Endothelial cell of umbilical vein (primary cell): ENCODE data around the gene ELOB. TPM values are rescaled to one million over a fixed set of nuclear protein-coding genes. Genes with fewer than 3 reads are reported as not detected.

Experiments used
- BruUV-seq: library from RNA; stranded (reverse); fragments of 400-500 nt; replicated peaks from 2 replicates; lab custom pipeline; 2021; lab: Mats Ljungman, UMichigan
- CTCF ChIA-PET: fragments of 300-600, 350-600 bp; sonication (Branson Sonifier 250); formaldehyde crosslinking; loops from one replicate; lab custom pipeline; 2021; ENCODE audit warnings: antibody characterized with exemption, inconsistent platforms; lab: Charles Lee
- POLR2A ChIA-PET: fragments of 300-600, 350-600 bp; sonication (Branson Sonifier 250); formaldehyde crosslinking; loops from one replicate; lab custom pipeline; 2021; ENCODE audit warnings: antibody characterized with exemption, inconsistent platforms; lab: Charles Lee
- DNase-seq: peaks from one replicate; pipeline ENCODE4 v3.0.0-alpha.2; 2011; ENCODE audit warnings: low read depth, low spot score
- FAIRE-seq: peaks from 2 replicates; lab custom pipeline; 2011; peaks lifted over from hg19 to GRCh38; lab: Jason Lieb, UNC
- H2AFZ ChIP-seq: 2 replicates; pipeline ENCODE4 v1.6.0; 2012; ENCODE audit warnings: low read depth, low read length, control low read depth, inconsistent platforms
- H3K27ac ChIP-seq: 2 replicates; pipeline ENCODE4 v1.5.1; 2011; ENCODE audit warnings: low read depth, mild to moderate bottlenecking, control low read depth, low read length, moderate library complexity; ENCODE audit not compliant: insufficient read depth
- H3K27me3 ChIP-seq, 2 experiments: 2 replicates each; pipeline versions ENCODE4 v1.6.0 to v1.6.1; 2011; ENCODE audit warnings: low read length in 2 of 2, mixed read lengths in 1 of 2; ENCODE audit not compliant: control insufficient read depth in 2 of 2, insufficient read depth in 2 of 2
- H3K36me3 ChIP-seq, 2 experiments: 2 replicates in 1 of 2; 3 replicates in 1 of 2; pipeline ENCODE4 v1.5.1; 2011; ENCODE audit warnings: low read length in 2 of 2, mild to moderate bottlenecking in 1 of 2, moderate library complexity in 1 of 2; ENCODE audit not compliant: control insufficient read depth in 2 of 2, insufficient read depth in 2 of 2; ENCODE audit errors: extremely low read depth in 1 of 2
- H3K4me1 ChIP-seq: 3 replicates; pipeline ENCODE4 v1.5.1; 2011; ENCODE audit warnings: mild to moderate bottlenecking, low read length; ENCODE audit not compliant: control insufficient read depth, insufficient read depth; ENCODE audit errors: extremely low read depth
- H3K4me2 ChIP-seq: 2 replicates; pipeline ENCODE4 v1.6.1; 2011; ENCODE audit warnings: low read length, control low read depth, mixed read lengths; ENCODE audit not compliant: insufficient read depth
- H3K4me3 ChIP-seq, 3 experiments: fragments of 200-600 bp in 1 of 3; sonication (generic), shearing (Covaris generic) in 1 of 3; replicated peaks in 1 of 3; 2 replicates each; pipeline ENCODE4 v1.5.1; 2011 to 2016; ENCODE audit warnings: control low read depth in 3 of 3, low read length in 3 of 3, mild to moderate bottlenecking in 2 of 3, inconsistent platforms in 1 of 3, low read depth in 1 of 3, moderate library complexity in 1 of 3; ENCODE audit not compliant: insufficient read depth in 1 of 3
- H3K79me2 ChIP-seq: 2 replicates; pipeline ENCODE4 v1.6.0; 2012; ENCODE audit warnings: low read length, inconsistent platforms; ENCODE audit not compliant: control insufficient read depth, insufficient read depth
- H3K9ac ChIP-seq: replicated peaks from 2 replicates; pipeline ENCODE3; 2011; ENCODE audit warnings: low read length, control low read depth; ENCODE audit not compliant: insufficient read depth; ENCODE audit errors: extremely low read depth
- H3K9me1 ChIP-seq: replicated peaks from 3 replicates; pipeline ENCODE4 v1.6.0; 2011; ENCODE audit warnings: mild to moderate bottlenecking, low read length; ENCODE audit not compliant: control insufficient read depth, insufficient read depth; ENCODE audit errors: extremely low read depth
- H3K9me3 ChIP-seq: replicated peaks from 2 replicates; pipeline ENCODE4 v1.5.1; 2012; ENCODE audit warnings: low read length, inconsistent platforms; ENCODE audit not compliant: control insufficient read depth, insufficient read depth
- H4K20me1 ChIP-seq: replicated peaks from 2 replicates; pipeline ENCODE3; 2011; ENCODE audit warnings: mild to moderate bottlenecking, low read length; ENCODE audit not compliant: control insufficient read depth, insufficient read depth; ENCODE audit errors: extremely low read depth
- CTCF ChIP-seq, 2 donors: IDR thresholded peaks; 1 replicate in 1 of 2; 2 replicates in 1 of 2; pipeline ENCODE4 v1.5.1; 2011; ENCODE audit warnings: low read length in 2 of 2, mild to moderate bottlenecking in 2 of 2, moderate library complexity in 2 of 2, control low read depth in 1 of 2, inconsistent platforms in 1 of 2, low read depth in 1 of 2; ENCODE audit not compliant: insufficient read depth in 1 of 2; ENCODE audit errors: extremely low read depth in 1 of 2
- EZH2 ChIP-seq: IDR thresholded peaks from 2 replicates; pipeline ENCODE4 v1.6.1; 2012; ENCODE audit warnings: borderline replicate concordance, low read depth, mild to moderate bottlenecking, moderate library complexity, low read length, inconsistent platforms; ENCODE audit not compliant: severe bottlenecking
- FOS ChIP-seq: IDR thresholded peaks from 2 replicates; pipeline ENCODE4 v1.6.1; 2011; ENCODE audit warnings: mild to moderate bottlenecking, low read length, moderate library complexity, borderline replicate concordance; ENCODE audit not compliant: insufficient read depth
- GATA2 ChIP-seq: IDR thresholded peaks from 2 replicates; pipeline ENCODE4 v1.7.0; 2011; ENCODE audit warnings: low read depth, mild to moderate bottlenecking, moderate library complexity, mixed read lengths, low read length; ENCODE audit not compliant: insufficient read length, insufficient read depth
- JUN ChIP-seq: IDR thresholded peaks from 2 replicates; pipeline ENCODE4 v1.6.1; 2011; ENCODE audit warnings: borderline replicate concordance, low read depth; ENCODE audit not compliant: insufficient read length, insufficient read depth
- MAX ChIP-seq: IDR thresholded peaks from 2 replicates; pipeline ENCODE4 v1.6.1; 2011; ENCODE audit not compliant: insufficient read depth, insufficient read length
- MYC ChIP-seq: IDR thresholded peaks from one replicate; pipeline ENCODE4 v1.6.1; 2011; ENCODE audit warnings: mild to moderate bottlenecking, low read depth, low read length
- POLR2A ChIP-seq: IDR thresholded peaks from 2 replicates; pipeline ENCODE4 v1.6.1; 2012; ENCODE audit warnings: low read depth, mild to moderate bottlenecking, control low read depth, low read length
- POLR2AphosphoS5 ChIP-seq: IDR thresholded peaks from 2 replicates; pipeline ENCODE4 v1.6.1; 2012; ENCODE audit warnings: low read depth, mild to moderate bottlenecking, control low read depth, low read length, moderate library complexity; ENCODE audit not compliant: insufficient read depth
- dilution Hi-C: fragments of 300-500 bp; cut with MboI; formaldehyde crosslinking; loops from one replicate; pipeline ENCODE4 v1.15.0; 2019; ENCODE audit warnings: low sequenced_read_pairs; ENCODE audit not compliant: extremely low pct_ligation_motif_present
- intact Hi-C: fragments of 100-400 bp; cut with micrococcal nuclease; formaldehyde crosslinking; loops from one replicate; pipeline ENCODE4 v1.10.0; 2022
- polyA plus RNA-seq, 4 experiments: library from polyadenylated mRNA; depleted of rRNA in 3 of 4; stranded (reverse) in 3 of 4; unstranded in 1 of 4; fragments of >200 nt; gene quantifications; 2 replicates each; pipeline versions ENCODE4 v1.2.1 to v1.2.3, GENCODE V29; 2011 to 2012; ENCODE audit warnings: missing spikeins in 1 of 4
- total RNA-seq: library from RNA; stranded (reverse); gene quantifications from 2 replicates; pipeline ENCODE4 v1.2.3, GENCODE V29; 2021

ELOB gene
- total and polyA plus RNA-seq, 2 donors (not counting 3 experiments of a cell fraction or from before 2014, with no cell fraction given), result 251 to 848 TPM

GRCh38 chr16:2737238-2737605, 39.9 kb downstream of the ELOB start:
- no peak for TF ChIP-seq JUN
- no peak for TF ChIP-seq POLR2A
- TF ChIP-seq POLR2AphosphoS5, result no peak
- no peak for TF ChIP-seq EZH2
- no peak for TF ChIP-seq FOS
- no peak for TF ChIP-seq MYC
- no peak for TF ChIP-seq MAX
- no peak for TF ChIP-seq CTCF (IDR thresholded peaks at IDR 0.05; ENCODE audit: extremely low read depth in 1 of 2, insufficient read depth in 1 of 2, low read depth in 1 of 2, low read length in 2 of 2)
- no peak for TF ChIP-seq GATA2
- no peaks in the 10 kb centered on the region for H3K9me1 ChIP-seq
- H3K4me3 ChIP-seq, result no peak overlapping the region
- no peaks in the 10 kb centered on the region for H3K27me3 ChIP-seq
- H3K79me2 ChIP-seq, result no peaks in the 10 kb centered on the region
- no peak overlapping the region for H3K27ac ChIP-seq
- no peaks in the 10 kb centered on the region for H4K20me1 ChIP-seq
- dilution Hi-C loops, result no loop called here
- H3K4me2 ChIP-seq, result no peak overlapping the region
- H3K9me3 ChIP-seq, result no peaks in the 10 kb centered on the region
- DNase-seq (no peak), FAIRE-seq (no peak)
- H3K9ac ChIP-seq, result no peak overlapping the region
- H2AFZ ChIP-seq, result no peak overlapping the region
- H3K36me3 ChIP-seq, result no peaks in the 10 kb centered on the region
- BruUV-seq, result no TSS peak
- intact Hi-C loops, result no loop called here
- ChIA-PET POLR2A (no interaction called here), CTCF (interaction anchor here (1.3 kb wide), 1 partner anchor 8 kb away, joined by 3 read pairs; no protein-coding TSS in a partner anchor)
- H3K4me1 ChIP-seq, result no peaks in the 10 kb centered on the region
